KBM-7 (cell line): Measurements from ENCODE around the gene EIF3D.
"Not testable (repeated sequence)": the region's sequence is repeated elsewhere in the genome, so short reads cannot be mapped to it uniquely, and the experiment has no call there.

Source experiments
- DNase-seq: peaks from one replicate; pipeline ENCODE4 v3.0.0-alpha.2; 2015
- in situ Hi-C: fragments of 300-500 bp; cut with MboI; formaldehyde crosslinking; loops from 2 replicates; pipeline ENCODE4 v1.14.3; 2020; ENCODE audit warnings: low sequenced_read_pairs, low pct_unique_long_range_greater_than_20kb, mixed read lengths

The EIF3D gene

GRCh38 chr22:36554098-36554497 is 25.1 kb upstream of the EIF3D start:
- in situ Hi-C loops = no loop called here
- DNase-seq = no peak

GRCh38 chr22:36552289-36552688 is 23.3 kb upstream of the EIF3D start:
- DNase-seq = peak; percentile 59
- in situ Hi-C loops = no loop called here

GRCh38 chr22:36550701-36551495 is 21.9 kb upstream of the EIF3D start:
- DNase-seq = no peak
- in situ Hi-C loops = no loop called here

GRCh38 chr22:36549033-36549432 is 20.1 kb upstream of the EIF3D start:
- no peak for DNase-seq
- in situ Hi-C loops = loop anchor here (25.0 kb wide), 1 partner anchor 438 kb away; no protein-coding TSS in a partner anchor

GRCh38 chr22:36548606-36549005 is 19.6 kb upstream of the EIF3D start:
- in situ Hi-C loops = loop anchor here (25.0 kb wide), 1 partner anchor 439 kb away; no protein-coding TSS in a partner anchor
- no peak for DNase-seq

GRCh38 chr22:36546932-36547331 is 18.0 kb upstream of the EIF3D start:
- in situ Hi-C loops = loop anchor here (25.0 kb wide), 1 partner anchor 440 kb away; no protein-coding TSS in a partner anchor
- no peak for DNase-seq

- in situ Hi-C loops = loop anchor here (25.0 kb wide), 1 partner anchor 441 kb away; no protein-coding TSS in a partner anchor
- peak; percentile 86 for DNase-seq
Measured at GRCh38 chr22:36546092-36546804, 17.3 kb upstream of the EIF3D start.

- in situ Hi-C loops = loop anchor here (25.0 kb wide), 1 partner anchor 443 kb away; no protein-coding TSS in a partner anchor
- DNase-seq = no peak
Measured at GRCh38 chr22:36544107-36544620, 15.2 kb upstream of the EIF3D start.

GRCh38 chr22:36541831-36542411 is 13.0 kb upstream of the EIF3D start:
- no peak for DNase-seq
- in situ Hi-C loops = loop anchor here (25.0 kb wide), 1 partner anchor 445 kb away; no protein-coding TSS in a partner anchor

- DNase-seq = no peak
- in situ Hi-C loops = loop anchor here (25.0 kb wide), 1 partner anchor 446 kb away; no protein-coding TSS in a partner anchor
Measured at GRCh38 chr22:36540867-36541642, 12.1 kb upstream of the EIF3D start.

GRCh38 chr22:36538529-36538928 is 9.6 kb upstream of the EIF3D start:
- no peak for DNase-seq
- in situ Hi-C loops = loop anchor here (25.0 kb wide), 1 partner anchor 449 kb away; no protein-coding TSS in a partner anchor

GRCh38 chr22:36536717-36537116 is 7.8 kb upstream of the EIF3D start:
- in situ Hi-C loops = loop anchor here (25.0 kb wide), 1 partner anchor 451 kb away; no protein-coding TSS in a partner anchor
- DNase-seq = no peak

GRCh38 chr22:36533320-36533719 is 4.4 kb upstream of the EIF3D start:
- in situ Hi-C loops = loop anchor here (25.0 kb wide), 1 partner anchor 454 kb away; no protein-coding TSS in a partner anchor
- DNase-seq = not testable (repeated sequence)

GRCh38 chr22:36532466-36532865 is 3.5 kb upstream of the EIF3D start:
- no peak for DNase-seq
- in situ Hi-C loops = loop anchor here (25.0 kb wide), 1 partner anchor 455 kb away; no protein-coding TSS in a partner anchor

- DNase-seq = peak; percentile 34
- in situ Hi-C loops = loop anchor here (25.0 kb wide), 1 partner anchor 459 kb away; no protein-coding TSS in a partner anchor
Measured at GRCh38 chr22:36528341-36528740, 625 bp downstream of the EIF3D start.

GRCh38 chr22:36522662-36523061 is 6.3 kb downstream of the EIF3D start:
- no peak for DNase-seq
- in situ Hi-C loops = no loop called here

GRCh38 chr22:36520423-36520822 is 8.5 kb downstream of the EIF3D start:
- no peak for DNase-seq
- in situ Hi-C loops = no loop called here

GRCh38 chr22:36519906-36520305 is 9.1 kb downstream of the EIF3D start:
- in situ Hi-C loops = not testable (repeated sequence)
- DNase-seq = peak; percentile 55
